PC-3 (cell line): ENCODE measurements around the gene UNC5C. TPM values are rescaled to one million over a fixed set of nuclear protein-coding genes. Genes with fewer than 3 reads are reported as not detected.
A peak's percentile ranks its signal among the peaks of the same experiment; 100 is the strongest.

Experiments
- ATAC-seq: fragments of 200-7000 bp; cut with Tn5 transposase; 2 replicates; pipeline ENCODE4 v1.9.1; 2020; ENCODE audit warnings: mild to moderate bottlenecking, moderate library complexity
- BruUV-seq: library from RNA; stranded (reverse); fragments of 400-500 nt; replicated peaks from 2 replicates; lab custom pipeline; 2021; lab: Mats Ljungman, UMichigan
- CTCF ChIA-PET: fragments of 300-600 bp; sonication (Branson Sonifier 250); formaldehyde crosslinking; loops from one replicate; lab custom pipeline; 2022; ENCODE audit warnings: antibody characterized with exemption; lab: Charles Lee
- POLR2A ChIA-PET: fragments of 300-600 bp; sonication (Branson Sonifier 250); formaldehyde crosslinking; loops from one replicate; lab custom pipeline; 2022; ENCODE audit warnings: antibody characterized with exemption; ENCODE audit not compliant: unreplicated experiment; lab: Charles Lee
- DNase-seq: peaks from one replicate; pipeline ENCODE4 v3.0.0-alpha.2; 2015
- H2AFZ ChIP-seq: fragments of 300-600 bp; sonication (generic); 2 replicates; pipeline ENCODE4 v1.6.0; 2016; ENCODE audit warnings: antibody characterized with exemption, low read length
- H3F3A ChIP-seq: fragments of 300-600 bp; sonication (generic); one replicate; pipeline ENCODE4 v1.6.0; 2017; ENCODE audit warnings: antibody characterized with exemption, low read length, control low read depth, mild to moderate bottlenecking; ENCODE audit not compliant: unreplicated experiment
- H3K27ac ChIP-seq: fragments of 300-600 bp; sonication (generic); 2 replicates; pipeline ENCODE4 v1.5.1; 2016; ENCODE audit warnings: mild to moderate bottlenecking, low read length
- H3K27me3 ChIP-seq: fragments of 300-600 bp; sonication (generic); 2 replicates; pipeline ENCODE4 v1.6.1; 2016; ENCODE audit warnings: low read length, mixed read lengths
- H3K36me3 ChIP-seq: fragments of 300-600 bp; sonication (generic); 2 replicates; pipeline ENCODE4 v1.6.1; 2016; ENCODE audit warnings: low read depth, mixed run types, low read length, mixed read lengths
- H3K4me1 ChIP-seq: fragments of 300-600 bp; sonication (generic); 2 replicates; pipeline ENCODE4 v1.5.1; 2016; ENCODE audit warnings: low read length; ENCODE audit not compliant: insufficient read depth
- H3K4me2 ChIP-seq: fragments of 300-600 bp; sonication (generic); 2 replicates; pipeline ENCODE4 v1.6.0; 2016; ENCODE audit warnings: low read length
- H3K4me3 ChIP-seq: fragments of 300-600 bp; sonication (generic); 2 replicates; pipeline ENCODE4 v1.5.1; 2016; ENCODE audit warnings: mild to moderate bottlenecking, low read length, mixed read lengths
- H3K79me2 ChIP-seq: fragments of 300-600 bp; sonication (generic); 2 replicates; pipeline ENCODE4 v1.6.1; 2017; ENCODE audit warnings: low read length, mixed read lengths
- H3K9ac ChIP-seq: fragments of 300-600 bp; sonication (generic); 2 replicates; pipeline ENCODE4 v1.6.0; 2016; ENCODE audit warnings: mild to moderate bottlenecking, low read length
- H3K9me2 ChIP-seq: fragments of 300-600 bp; sonication (generic); replicated peaks from 2 replicates; pipeline ENCODE4 v1.6.1; 2016; ENCODE audit warnings: mixed run types, low read length, mixed read lengths
- H3K9me3 ChIP-seq: fragments of 300-600 bp; sonication (generic); 2 replicates; pipeline ENCODE4 v1.6.1; 2016; ENCODE audit warnings: low read length, mixed read lengths
- H4K20me1 ChIP-seq: fragments of 300-600 bp; sonication (generic); 2 replicates; pipeline ENCODE4 v1.6.1; 2016; ENCODE audit warnings: low read length, mixed read lengths
- EZH2 ChIP-seq: fragments of 300-600 bp; sonication (generic); IDR thresholded peaks from one replicate; pipeline ENCODE4 v1.6.1; 2017; ENCODE audit warnings: antibody characterized with exemption, mild to moderate bottlenecking, low read length; ENCODE audit not compliant: unreplicated experiment
- EZH2phosphoT487 ChIP-seq: fragments of 300-600 bp; sonication (generic); IDR thresholded peaks from 2 replicates; pipeline ENCODE4 v1.6.1; 2018; ENCODE audit warnings: mild to moderate bottlenecking, antibody characterized with exemption, low read length, borderline replicate concordance
- intact Hi-C: fragments of 100-400 bp; cut with micrococcal nuclease; formaldehyde crosslinking; loops from 2 replicates; pipeline ENCODE4 v1.9.0; 2023
- total RNA-seq: library from RNA; depleted of rRNA; stranded (reverse); fragments of >200 nt; gene quantifications from 2 replicates; pipeline ENCODE4 v1.2.3, GENCODE V29; 2014
- TF ChIP-seq, protein P1 (sequence below): fragments of 300-600 bp; sonication (generic); conservative IDR thresholded peaks from 2 replicates; pipeline ENCODE4 v1.5.1; 2017; ENCODE audit warnings: antibody characterized with exemption, low read depth, mild to moderate bottlenecking, low read length

UNC5C gene
- total RNA-seq, 1 experiment from 2014 or later: not detected

DNA sequence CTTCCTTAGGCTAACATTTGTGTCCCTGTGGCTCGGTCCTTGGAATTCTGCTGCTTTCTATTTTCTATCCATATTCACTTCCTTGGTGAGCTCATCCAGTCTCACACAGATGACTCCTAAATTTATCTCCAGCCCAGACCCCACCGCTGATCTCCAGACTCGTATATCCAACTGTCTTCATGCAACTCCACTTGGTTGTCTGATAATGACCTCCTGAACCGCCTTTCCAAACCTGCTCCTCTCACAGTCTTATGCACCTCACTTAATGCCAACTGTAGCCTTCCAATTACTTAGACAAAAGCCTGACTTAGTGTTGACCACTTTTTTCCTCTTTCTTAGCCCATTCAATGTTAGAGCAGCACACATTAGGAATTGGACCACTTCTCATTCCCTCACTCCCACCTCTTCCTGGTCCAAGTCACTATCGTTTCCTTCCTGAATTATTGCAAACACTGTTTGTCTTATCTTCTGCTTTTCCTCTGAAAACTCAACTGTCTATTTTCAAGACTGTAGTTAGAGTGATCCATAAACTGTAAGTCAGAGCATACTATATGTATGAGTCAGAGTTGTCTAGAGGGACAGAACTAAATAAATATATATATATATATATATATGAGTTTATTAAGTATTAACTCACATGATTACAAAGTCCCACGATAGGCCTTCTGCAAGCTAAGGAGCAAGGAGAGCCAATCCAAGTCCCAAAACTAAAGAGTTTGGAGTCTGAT lies 292.5 kb downstream of the UNC5C start:
- Histone ChIP-seq H4K20me1 (no peaks in the 10 kb centered on the region), H3K9me3 (no peaks in the 10 kb centered on the region), H3K79me2 (no peaks in the 10 kb centered on the region), H3K36me3 (no peaks in the 10 kb centered on the region), H3K9ac (no peak overlapping the region), H3K4me1 (peaks cover 17% of the 10 kb centered on the region), H3K27ac (peak overlapping the region; percentile 79), H2AFZ (peak overlapping the region; percentile 46), H3K4me2 (peak overlapping the region; percentile 71), H3K27me3 (no peaks in the 10 kb centered on the region), H3K4me3 (peak overlapping the region; percentile 37), H3K9me2 (no peaks in the 10 kb centered on the region), H3F3A (no peaks in the 10 kb centered on the region)
- no TSS peak for BruUV-seq
- DNase-seq (peak; percentile 51), ATAC-seq (peak; percentile 87)
- POLR2A ChIA-PET: no interaction called here
- intact Hi-C loops: no loop called here
- no peak for TF ChIP-seq EZH2phosphoT487
- TF ChIP-seq EZH2: no peak
- TF ChIP-seq, protein P1, sequence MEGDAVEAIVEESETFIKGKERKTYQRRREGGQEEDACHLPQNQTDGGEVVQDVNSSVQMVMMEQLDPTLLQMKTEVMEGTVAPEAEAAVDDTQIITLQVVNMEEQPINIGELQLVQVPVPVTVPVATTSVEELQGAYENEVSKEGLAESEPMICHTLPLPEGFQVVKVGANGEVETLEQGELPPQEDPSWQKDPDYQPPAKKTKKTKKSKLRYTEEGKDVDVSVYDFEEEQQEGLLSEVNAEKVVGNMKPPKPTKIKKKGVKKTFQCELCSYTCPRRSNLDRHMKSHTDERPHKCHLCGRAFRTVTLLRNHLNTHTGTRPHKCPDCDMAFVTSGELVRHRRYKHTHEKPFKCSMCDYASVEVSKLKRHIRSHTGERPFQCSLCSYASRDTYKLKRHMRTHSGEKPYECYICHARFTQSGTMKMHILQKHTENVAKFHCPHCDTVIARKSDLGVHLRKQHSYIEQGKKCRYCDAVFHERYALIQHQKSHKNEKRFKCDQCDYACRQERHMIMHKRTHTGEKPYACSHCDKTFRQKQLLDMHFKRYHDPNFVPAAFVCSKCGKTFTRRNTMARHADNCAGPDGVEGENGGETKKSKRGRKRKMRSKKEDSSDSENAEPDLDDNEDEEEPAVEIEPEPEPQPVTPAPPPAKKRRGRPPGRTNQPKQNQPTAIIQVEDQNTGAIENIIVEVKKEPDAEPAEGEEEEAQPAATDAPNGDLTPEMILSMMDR: no peak
- CTCF ChIA-PET: no interaction called here

DNA sequence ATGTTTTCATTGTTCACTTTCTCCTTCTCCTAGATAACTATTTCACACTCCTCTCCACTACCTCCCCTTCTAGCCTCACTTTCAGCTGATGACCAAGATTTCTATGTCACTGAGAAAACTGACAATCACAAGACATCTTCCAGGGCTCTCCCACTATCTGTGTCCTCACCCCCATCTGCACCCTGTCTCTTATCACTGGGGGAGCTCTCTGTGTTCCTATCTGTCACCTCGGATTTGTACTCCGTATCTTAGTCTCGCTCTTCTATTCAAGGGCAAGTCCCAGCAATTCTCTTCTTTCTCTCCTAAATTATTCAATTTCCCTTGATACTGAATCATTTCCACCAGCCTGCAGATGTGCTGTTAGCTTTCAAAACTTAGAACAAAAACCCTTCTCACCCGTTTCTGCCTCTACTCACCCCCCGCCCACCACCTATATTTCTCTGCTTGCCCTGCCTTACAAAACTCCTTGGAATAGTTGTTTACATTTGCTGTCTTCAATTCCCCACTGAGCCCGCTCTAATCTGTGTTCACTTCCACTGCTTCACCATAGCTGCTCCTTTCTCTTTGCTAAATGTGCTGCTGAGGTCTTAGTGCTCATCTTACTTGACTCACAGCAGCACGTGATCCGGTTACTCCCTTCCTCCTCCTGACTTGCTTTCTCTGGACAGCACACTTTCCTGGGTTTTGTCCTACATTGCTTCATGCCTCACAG lies 293.2 kb downstream of the UNC5C start:
- Histone ChIP-seq H3K27me3 (no peaks in the 10 kb centered on the region), H3K4me1 (peaks cover 23% of the 10 kb centered on the region), H3K36me3 (no peaks in the 10 kb centered on the region), H3K9me2 (no peaks in the 10 kb centered on the region), H3K9me3 (no peaks in the 10 kb centered on the region), H3F3A (no peaks in the 10 kb centered on the region), H3K27ac (peak overlapping the region; percentile 79), H3K79me2 (no peaks in the 10 kb centered on the region), H4K20me1 (no peaks in the 10 kb centered on the region), H2AFZ (peak overlapping the region; percentile 46), H3K9ac (no peak overlapping the region), H3K4me2 (peak overlapping the region; percentile 71), H3K4me3 (peak overlapping the region; percentile 37)
- no peak for TF ChIP-seq EZH2
- TF ChIP-seq, protein P1: no peak
- no peak for TF ChIP-seq EZH2phosphoT487
- no TSS peak for BruUV-seq
- intact Hi-C loops: no loop called here
- ATAC-seq: peak; percentile 73
- peak; percentile 43 for DNase-seq
- CTCF ChIA-PET: no interaction called here
- POLR2A ChIA-PET: no interaction called here
